Common myeloid progenitor, CD34-positive (primary cell): Measurements from ENCODE around the gene ZFHX3. TPM values are rescaled to one million over a fixed set of nuclear protein-coding genes. Genes with fewer than 3 reads are reported as not detected.

Experiments used
- CTCF ChIA-PET: fragments of 350-600 bp; sonication (Branson Sonifier 250); formaldehyde crosslinking; loops from one replicate; lab custom pipeline; 2021; ENCODE audit warnings: antibody characterized with exemption; lab: Charles Lee
- POLR2A ChIA-PET: fragments of 350-600 bp; sonication (Branson Sonifier 250); formaldehyde crosslinking; loops from one replicate; lab custom pipeline; 2021; ENCODE audit warnings: antibody characterized with exemption; lab: Charles Lee
- DNase-seq, 3 donors: peaks; one replicate each; pipeline versions ENCODE4 v3.0.0 to v3.0.0-alpha.2; 2013
- H3K27ac ChIP-seq, 2 experiments: 1 replicate in 1 of 2; 2 replicates in 1 of 2; pipeline ENCODE4 v1.7.0; 2013; ENCODE audit warnings: inconsistent platforms in 2 of 2, low read length in 2 of 2, mild to moderate bottlenecking in 2 of 2, low read depth in 1 of 2, moderate library complexity in 1 of 2; ENCODE audit not compliant: severe bottlenecking in 2 of 2, insufficient read depth in 1 of 2, poor library complexity in 1 of 2
- H3K27me3 ChIP-seq, 5 experiments: replicated peaks in 2 of 5; 1 replicate in 3 of 5; 2 replicates in 2 of 5; pipeline versions ENCODE4 v1.6.1 to v1.7.0; 2013; ENCODE audit warnings: low read length in 4 of 5, mild to moderate bottlenecking in 2 of 5, moderate library complexity in 2 of 5, inconsistent platforms in 1 of 5; ENCODE audit not compliant: insufficient read depth in 5 of 5, control insufficient read depth in 4 of 5
- H3K36me3 ChIP-seq, 4 experiments: 1 replicate in 2 of 4; 2 replicates in 2 of 4; pipeline versions ENCODE4 v1.6.1 to v1.7.0; 2013; ENCODE audit warnings: low read length in 3 of 4, control low read depth in 1 of 4, mild to moderate bottlenecking in 1 of 4; ENCODE audit not compliant: control insufficient read depth in 4 of 4, insufficient read depth in 4 of 4
- H3K4me1 ChIP-seq, 4 experiments: 1 replicate in 3 of 4; 2 replicates in 1 of 4; pipeline versions ENCODE4 v1.6.1 to v1.7.1; 2013; ENCODE audit warnings: low read length in 3 of 4, mild to moderate bottlenecking in 3 of 4, control low read depth in 1 of 4, inconsistent platforms in 1 of 4, moderate library complexity in 1 of 4; ENCODE audit not compliant: control insufficient read depth in 4 of 4, insufficient read depth in 4 of 4; ENCODE audit errors: control extremely low read depth in 1 of 4
- H3K4me3 ChIP-seq, 7 experiments: 1 replicate in 4 of 7; 2 replicates in 3 of 7; pipeline versions ENCODE4 v1.5.1 to v1.7.0; 2013; ENCODE audit warnings: mild to moderate bottlenecking in 7 of 7, low read length in 6 of 7, moderate library complexity in 6 of 7, inconsistent platforms in 2 of 7, low read depth in 2 of 7, control low read depth in 1 of 7; ENCODE audit not compliant: insufficient read depth in 4 of 7, control insufficient read depth in 1 of 7; ENCODE audit errors: extremely low read depth in 1 of 7
- H3K9me3 ChIP-seq, 5 experiments: 1 replicate in 4 of 5; 2 replicates in 1 of 5; pipeline versions ENCODE4 v1.6.1 to v1.7.1; 2013; ENCODE audit warnings: low read length in 4 of 5, mild to moderate bottlenecking in 2 of 5, inconsistent platforms in 1 of 5, low read depth in 1 of 5, moderate library complexity in 1 of 5; ENCODE audit not compliant: control insufficient read depth in 4 of 5, insufficient read depth in 2 of 5; ENCODE audit errors: control extremely low read depth in 1 of 5
- WGBS: methylation state at CpG from one replicate; pipeline ENCODE4 v1.1.5; 2013; ENCODE audit not compliant: insufficient coverage; 5-methylcytosine and 5-hydroxymethylcytosine counted together
- polyA plus RNA-seq: library from polyadenylated mRNA; unstranded; fragments of 120-200 nt; gene quantifications from one replicate; pipeline ENCODE4 v1.2.1, GENCODE V29; 2013

The ZFHX3 gene
- polyA plus RNA-seq = 3.5 TPM

DNA sequence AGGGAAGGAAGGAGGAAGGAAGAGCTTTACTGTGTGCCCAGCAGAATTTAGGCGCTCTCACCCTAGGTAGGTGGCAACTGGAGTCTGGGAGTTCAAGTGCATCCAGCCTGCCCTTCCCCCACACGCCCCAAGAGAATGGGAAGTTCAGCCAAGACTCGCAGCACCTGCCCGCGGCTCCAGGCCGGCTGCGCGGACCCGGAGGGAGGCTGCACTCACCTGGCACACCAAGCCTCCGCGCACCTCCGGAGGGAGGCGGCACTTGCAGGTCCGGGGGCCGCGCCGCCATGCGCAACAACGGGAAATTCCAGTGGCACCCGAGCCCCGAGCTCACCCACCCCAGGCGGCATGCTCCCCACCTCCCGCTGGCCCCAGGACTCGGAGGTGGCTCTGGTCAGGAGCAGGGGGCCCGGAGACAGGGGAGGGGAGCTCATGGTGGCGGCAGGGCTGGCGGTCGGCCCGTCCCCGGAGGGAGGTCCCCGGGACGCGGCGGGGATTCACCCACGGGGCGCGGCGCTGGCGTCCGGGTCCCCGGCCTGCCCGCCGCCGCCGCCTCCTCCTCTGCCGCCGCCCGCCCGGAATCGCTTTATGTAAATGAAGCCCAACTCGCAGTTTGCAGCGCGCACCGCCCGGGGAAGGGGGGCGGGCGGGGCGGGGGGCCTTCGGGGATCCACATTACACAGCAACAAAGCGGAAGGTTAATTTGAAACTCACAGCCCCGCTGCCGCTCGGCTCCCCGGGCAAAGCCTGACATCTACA lies at the start of gene ZFHX3:
TSS of gene ZFHX3 (minus strand) at position 593 of the 756 bp plus-strand sequence. CDS start 87,983 bp downstream, outside the sequence.
- peaks cover 0 to under 1% (median 0%) of the 10 kb centered on the region in 5 experiments for H3K27me3 ChIP-seq
- no peaks in the 10 kb centered on the region for H3K36me3 ChIP-seq
- peak; percentile 82 to 94 (median 90) for DNase-seq
- ChIA-PET POLR2A (interaction anchor here (1.3 kb wide), 1 partner anchor 11 kb away, joined by 5 read pairs; no protein-coding TSS in a partner anchor), CTCF (interaction anchor here (0.7 to 2.3 kb wide), 7 partner anchors 10 to 215 kb away, joined by 3 to 8 read pairs (median 3); no protein-coding TSS in a partner anchor)
- peak within 1 kb of the TSS; percentile 56 to 87 (median 68) for H3K4me3 ChIP-seq
- H3K27ac ChIP-seq = peak within 1 kb of the TSS in 1 of 2 experiments; percentile 58
- H3K4me1 ChIP-seq = peaks cover 8 to 42% (median 31%) of the 10 kb centered on the region in 4 experiments
- no peaks in the 10 kb centered on the region for H3K9me3 ChIP-seq
- under 1% methylated on average over 20 of the region's 64 CpGs for WGBS

- H3K27me3 ChIP-seq = no peaks in the 10 kb centered on the region
- CTCF ChIA-PET = no interaction called here
- no peaks in the 10 kb centered on the region for H3K36me3 ChIP-seq
- no peak overlapping the region for H3K27ac ChIP-seq
- no peak overlapping the region for H3K4me3 ChIP-seq
- H3K4me1 ChIP-seq = peaks cover 0 to 8% (median 2%) of the 10 kb centered on the region in 4 experiments
- POLR2A ChIA-PET = no interaction called here
- 100% methylated on average over 2 of the region's 3 CpGs for WGBS
- DNase-seq = no peak
- H3K9me3 ChIP-seq = no peaks in the 10 kb centered on the region
These were observed 48.6 kb upstream of the ZFHX3 start for GRCh38 chr16:73096510-73096909.

- DNase-seq = no peak
- ChIA-PET POLR2A (no interaction called here), CTCF (no interaction called here)
These were observed 48.0 kb upstream of the ZFHX3 start for GRCh38 chr16:73095885-73096421.

GRCh38 chr16:73095142-73095820 lies 47.4 kb upstream of the ZFHX3 start:
- POLR2A ChIA-PET = no interaction called here
- peaks cover 0 to 8% (median 2%) of the 10 kb centered on the region in 4 experiments for H3K4me1 ChIP-seq
- no peaks in the 10 kb centered on the region for H3K9me3 ChIP-seq
- DNase-seq = no peak
- CTCF ChIA-PET = no interaction called here
- H3K4me3 ChIP-seq = no peak overlapping the region
- H3K27me3 ChIP-seq = no peaks in the 10 kb centered on the region
- no peak overlapping the region for H3K27ac ChIP-seq
- WGBS = 100% methylated on average over 3 of the region's 6 CpGs
- H3K36me3 ChIP-seq = no peaks in the 10 kb centered on the region

More at GRCh38 chr16:73095885-73096421, 48.0 kb upstream of the ZFHX3 start:
- no peaks in the 10 kb centered on the region for H3K27me3 ChIP-seq
- WGBS = 84% methylated on average over 8 of the region's 9 CpGs
- H3K36me3 ChIP-seq = no peaks in the 10 kb centered on the region
- no peak overlapping the region for H3K4me3 ChIP-seq
- H3K4me1 ChIP-seq = peaks cover 0 to 8% (median 2%) of the 10 kb centered on the region in 4 experiments
- no peaks in the 10 kb centered on the region for H3K9me3 ChIP-seq
- H3K27ac ChIP-seq = no peak overlapping the region

DNA sequence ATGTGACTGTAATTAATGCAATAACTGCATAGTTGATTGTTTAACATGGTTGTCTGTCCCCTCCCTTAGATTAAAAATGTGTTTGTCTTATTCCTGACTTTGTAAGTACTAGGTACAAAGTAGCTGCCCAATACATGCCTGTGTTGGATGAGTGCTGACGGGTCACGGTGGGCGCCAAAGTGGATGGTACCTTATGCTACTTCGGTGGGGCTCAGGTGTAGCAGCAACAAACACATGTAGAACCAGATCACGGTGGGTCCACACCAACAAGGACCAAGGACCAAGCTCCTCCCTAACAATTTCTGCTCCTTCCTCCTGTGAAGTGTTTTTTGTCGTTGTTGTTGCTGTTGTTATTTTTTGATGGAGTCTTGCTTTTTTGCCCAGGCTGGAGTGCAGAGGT lies 46.4 kb upstream of the ZFHX3 start:
- CTCF ChIA-PET = interaction anchor here (0.8 kb wide), 1 partner anchor 30 kb away, joined by 3 read pairs; no protein-coding TSS in a partner anchor
- Histone ChIP-seq H3K9me3 (no peaks in the 10 kb centered on the region), H3K4me3 (no peak overlapping the region), H3K27ac (no peak overlapping the region), H3K4me1 (peaks cover 0 to 8% (median 2%) of the 10 kb centered on the region in 4 experiments), H3K36me3 (no peaks in the 10 kb centered on the region), H3K27me3 (no peaks in the 10 kb centered on the region)
- no peak for DNase-seq
- POLR2A ChIA-PET = no interaction called here
- WGBS = 89% methylated on average over 5 of the region's 6 CpGs

GRCh38 chr16:73093146-73094144 lies 45.5 kb upstream of the ZFHX3 start:
- CTCF ChIA-PET = no interaction called here

More at GRCh38 chr16:73093146-73094144, 45.5 kb upstream of the ZFHX3 start:
- Histone ChIP-seq H3K27me3 (no peaks in the 10 kb centered on the region), H3K9me3 (no peaks in the 10 kb centered on the region), H3K4me1 (peaks cover 0 to 8% (median 2%) of the 10 kb centered on the region in 4 experiments), H3K27ac (no peak overlapping the region), H3K4me3 (no peak overlapping the region), H3K36me3 (no peaks in the 10 kb centered on the region)
- WGBS = 96% methylated on average over 29 of the region's 32 CpGs
- DNase-seq = no peak
- POLR2A ChIA-PET = no interaction called here
